ENCODE data around the gene PSTK. TPM values are rescaled to one million over a fixed set of nuclear protein-coding genes. Genes with fewer than 3 reads are reported as not detected.

Gene PSTK
- polyA plus RNA-seq, 4 donors: 1.4 to 6.1 (median 2.9) TPM

- no peaks in the 10 kb centered on the region for H3K36me3 ChIP-seq (ENCODE audit: control insufficient read depth in 3 of 3, insufficient read depth in 2 of 3, low read depth in 1 of 3, low read length in 3 of 3)
- peak overlapping the region in 1 of 3 donors; percentile 24 for H3K27ac ChIP-seq (ENCODE audit: low read depth in 1 of 3, low read length in 2 of 3)
- 68 to 82% (median 75%) methylated on average over 13 of the region's 13 CpGs for WGBS, 3 donors
- peak overlapping the region in 1 of 3 donors; percentile 93 for H3K4me3 ChIP-seq (ENCODE audit: low read depth in 1 of 3, low read length in 3 of 3)
- peaks cover 0 to 8% (median 3%) of the 10 kb centered on the region in 3 donors for H3K4me1 ChIP-seq (ENCODE audit: control insufficient read depth in 3 of 3, insufficient read depth in 2 of 3, low read depth in 1 of 3, low read length in 2 of 3)
- FAIRE-seq (no peak), DNase-seq (no peak)
- peaks cover 0 to 6% (median 0%) of the 10 kb centered on the region in 3 donors for H3K27me3 ChIP-seq (ENCODE audit: control insufficient read depth in 3 of 3, insufficient read depth in 3 of 3, low read length in 3 of 3)
- peaks cover 0 to 8% of the 10 kb centered on the region in 2 donors for H3K9me3 ChIP-seq (ENCODE audit: control insufficient read depth in 2 of 2, insufficient read depth in 1 of 2, low read depth in 1 of 2, low read length in 1 of 2)
Measured at GRCh38 chr10:122954731-122955050, 25.5 kb upstream of the PSTK start.

GRCh38 chr10:122955892-122956291, 24.3 kb upstream of the PSTK start:
- no peak for FAIRE-seq
- WGBS, 3 donors: 83 to 94% (median 87%) methylated on average over 1 of the region's 1 CpG
- H3K36me3 ChIP-seq (ENCODE audit: control insufficient read depth in 3 of 3, insufficient read depth in 2 of 3, low read depth in 1 of 3, low read length in 3 of 3): no peaks in the 10 kb centered on the region
- peaks cover 0 to 8% (median 3%) of the 10 kb centered on the region in 3 donors for H3K4me1 ChIP-seq (ENCODE audit: control insufficient read depth in 3 of 3, insufficient read depth in 2 of 3, low read depth in 1 of 3, low read length in 2 of 3)
- no peak overlapping the region for H3K4me3 ChIP-seq (ENCODE audit: low read depth in 1 of 3, low read length in 3 of 3)
- peaks cover 0 to 6% (median 0%) of the 10 kb centered on the region in 3 donors for H3K27me3 ChIP-seq (ENCODE audit: control insufficient read depth in 3 of 3, insufficient read depth in 3 of 3, low read length in 3 of 3)
- peaks cover 0 to 8% of the 10 kb centered on the region in 2 donors for H3K9me3 ChIP-seq (ENCODE audit: control insufficient read depth in 2 of 2, insufficient read depth in 1 of 2, low read depth in 1 of 2, low read length in 1 of 2)
- DNase-seq: peak; percentile 37 to 73
- no peak overlapping the region for H3K27ac ChIP-seq (ENCODE audit: low read depth in 1 of 3, low read length in 2 of 3)

GRCh38 chr10:122957474-122957873, 22.7 kb upstream of the PSTK start:
- DNase-seq: peak in 1 of 2 donors; percentile 7
- Histone ChIP-seq H3K4me3 (ENCODE audit: low read depth in 1 of 3, low read length in 3 of 3) (no peak overlapping the region), H3K9me3 (ENCODE audit: control insufficient read depth in 2 of 2, insufficient read depth in 1 of 2, low read depth in 1 of 2, low read length in 1 of 2) (peaks cover 0 to 8% of the 10 kb centered on the region in 2 donors), H3K4me1 (ENCODE audit: control insufficient read depth in 3 of 3, insufficient read depth in 2 of 3, low read depth in 1 of 3, low read length in 2 of 3) (peaks cover 0 to 8% (median 3%) of the 10 kb centered on the region in 3 donors), H3K36me3 (ENCODE audit: control insufficient read depth in 3 of 3, insufficient read depth in 2 of 3, low read depth in 1 of 3, low read length in 3 of 3) (no peaks in the 10 kb centered on the region), H3K27me3 (ENCODE audit: control insufficient read depth in 3 of 3, insufficient read depth in 3 of 3, low read length in 3 of 3) (peaks cover 0 to 6% (median under 1%) of the 10 kb centered on the region in 3 donors), H3K27ac (ENCODE audit: low read depth in 1 of 3, low read length in 2 of 3) (no peak overlapping the region)
- 76 to 83% (median 77%) methylated on average over 5 of the region's 5 CpGs for WGBS, 3 donors
- no peak for FAIRE-seq

- no peaks in the 10 kb centered on the region for H3K4me1 ChIP-seq (ENCODE audit: control insufficient read depth in 3 of 3, insufficient read depth in 2 of 3, low read depth in 1 of 3, low read length in 2 of 3)
- peaks cover 2 to 19% of the 10 kb centered on the region in 2 donors for H3K9me3 ChIP-seq (ENCODE audit: control insufficient read depth in 2 of 2, insufficient read depth in 1 of 2, low read depth in 1 of 2, low read length in 1 of 2)
- no peaks in the 10 kb centered on the region for H3K36me3 ChIP-seq (ENCODE audit: control insufficient read depth in 3 of 3, insufficient read depth in 2 of 3, low read depth in 1 of 3, low read length in 3 of 3)
- FAIRE-seq (no peak), DNase-seq (peak in 1 of 2 donors; percentile 55)
- WGBS, 3 donors: 39 to 48% (median 48%) methylated on average over 3 of the region's 3 CpGs
- H3K4me3 ChIP-seq (ENCODE audit: low read depth in 1 of 3, low read length in 3 of 3): no peak overlapping the region
- H3K27ac ChIP-seq (ENCODE audit: low read depth in 1 of 3, low read length in 2 of 3): no peak overlapping the region
- peaks cover 0 to 2% (median 0%) of the 10 kb centered on the region in 3 donors for H3K27me3 ChIP-seq (ENCODE audit: control insufficient read depth in 3 of 3, insufficient read depth in 3 of 3, low read length in 3 of 3)
Measured at GRCh38 chr10:122962405-122962804, 17.8 kb upstream of the PSTK start.

GRCh38 chr10:122966879-122967278, 13.3 kb upstream of the PSTK start:
- no peak for DNase-seq
- no peak overlapping the region for H3K4me3 ChIP-seq (ENCODE audit: low read depth in 1 of 3, low read length in 3 of 3)
- H3K27me3 ChIP-seq (ENCODE audit: control insufficient read depth in 3 of 3, insufficient read depth in 3 of 3, low read length in 3 of 3): peaks cover 0 to 2% (median 0%) of the 10 kb centered on the region in 3 donors
- H3K9me3 ChIP-seq (ENCODE audit: control insufficient read depth in 2 of 2, insufficient read depth in 1 of 2, low read depth in 1 of 2, low read length in 1 of 2): peaks cover 2 to 19% of the 10 kb centered on the region in 2 donors
- no peak for FAIRE-seq
- no peaks in the 10 kb centered on the region for H3K4me1 ChIP-seq (ENCODE audit: control insufficient read depth in 3 of 3, insufficient read depth in 2 of 3, low read depth in 1 of 3, low read length in 2 of 3)
- H3K27ac ChIP-seq (ENCODE audit: low read depth in 1 of 3, low read length in 2 of 3): no peak overlapping the region
- no peaks in the 10 kb centered on the region for H3K36me3 ChIP-seq (ENCODE audit: control insufficient read depth in 3 of 3, insufficient read depth in 2 of 3, low read depth in 1 of 3, low read length in 3 of 3)

- DNase-seq (no peak), FAIRE-seq (no peak)
- peaks cover 2 to 12% of the 10 kb centered on the region in 2 donors for H3K9me3 ChIP-seq (ENCODE audit: control insufficient read depth in 2 of 2, insufficient read depth in 1 of 2, low read depth in 1 of 2, low read length in 1 of 2)
- no peak overlapping the region for H3K4me3 ChIP-seq (ENCODE audit: low read depth in 1 of 3, low read length in 3 of 3)
- 72 to 83% (median 75%) methylated on average over 3 of the region's 3 CpGs for WGBS, 3 donors
- no peak overlapping the region for H3K27ac ChIP-seq (ENCODE audit: low read depth in 1 of 3, low read length in 2 of 3)
- H3K27me3 ChIP-seq (ENCODE audit: control insufficient read depth in 3 of 3, insufficient read depth in 3 of 3, low read length in 3 of 3): no peaks in the 10 kb centered on the region
- no peaks in the 10 kb centered on the region for H3K36me3 ChIP-seq (ENCODE audit: control insufficient read depth in 3 of 3, insufficient read depth in 2 of 3, low read depth in 1 of 3, low read length in 3 of 3)
- H3K4me1 ChIP-seq (ENCODE audit: control insufficient read depth in 3 of 3, insufficient read depth in 2 of 3, low read depth in 1 of 3, low read length in 2 of 3): no peaks in the 10 kb centered on the region
Measured at GRCh38 chr10:122968698-122969097, 11.5 kb upstream of the PSTK start.

GRCh38 chr10:122974023-122974422, 6.2 kb upstream of the PSTK start:
- 50 to 61% (median 56%) methylated on average over 5 of the region's 5 CpGs for WGBS, 3 donors
- FAIRE-seq (no peak), DNase-seq (no peak)
- Histone ChIP-seq H3K9me3 (ENCODE audit: control insufficient read depth in 2 of 2, insufficient read depth in 1 of 2, low read depth in 1 of 2, low read length in 1 of 2) (no peaks in the 10 kb centered on the region), H3K27me3 (ENCODE audit: control insufficient read depth in 3 of 3, insufficient read depth in 3 of 3, low read length in 3 of 3) (peaks cover 0 to 5% (median 0%) of the 10 kb centered on the region in 3 donors), H3K36me3 (ENCODE audit: control insufficient read depth in 3 of 3, insufficient read depth in 2 of 3, low read depth in 1 of 3, low read length in 3 of 3) (no peaks in the 10 kb centered on the region), H3K27ac (ENCODE audit: low read depth in 1 of 3, low read length in 2 of 3) (no peak overlapping the region), H3K4me1 (ENCODE audit: control insufficient read depth in 3 of 3, insufficient read depth in 2 of 3, low read depth in 1 of 3, low read length in 2 of 3) (no peaks in the 10 kb centered on the region), H3K4me3 (ENCODE audit: low read depth in 1 of 3, low read length in 3 of 3) (no peak overlapping the region)

GRCh38 chr10:122974543-122975064, 5.6 kb upstream of the PSTK start:
- H3K36me3 ChIP-seq (ENCODE audit: control insufficient read depth in 3 of 3, insufficient read depth in 2 of 3, low read depth in 1 of 3, low read length in 3 of 3): no peaks in the 10 kb centered on the region
- peaks cover 0 to 5% (median 0%) of the 10 kb centered on the region in 3 donors for H3K27me3 ChIP-seq (ENCODE audit: control insufficient read depth in 3 of 3, insufficient read depth in 3 of 3, low read length in 3 of 3)
- 77 to 84% (median 82%) methylated on average over 3 of the region's 3 CpGs for WGBS, 3 donors
- DNase-seq (no peak), FAIRE-seq (no peak)
- no peak overlapping the region for H3K27ac ChIP-seq (ENCODE audit: low read depth in 1 of 3, low read length in 2 of 3)
- H3K4me3 ChIP-seq (ENCODE audit: low read depth in 1 of 3, low read length in 3 of 3): no peak overlapping the region
- no peaks in the 10 kb centered on the region for H3K9me3 ChIP-seq (ENCODE audit: control insufficient read depth in 2 of 2, insufficient read depth in 1 of 2, low read depth in 1 of 2, low read length in 1 of 2)
- peaks cover 0 to under 1% (median 0%) of the 10 kb centered on the region in 3 donors for H3K4me1 ChIP-seq (ENCODE audit: control insufficient read depth in 3 of 3, insufficient read depth in 2 of 3, low read depth in 1 of 3, low read length in 2 of 3)

GRCh38 chr10:122981066-122981464, 864 bp downstream of the PSTK start:
- WGBS, 3 donors: 22 to 31% (median 30%) methylated on average over 4 of the region's 4 CpGs
- peaks cover 0 to 10% (median 0%) of the 10 kb centered on the region in 3 donors for H3K4me1 ChIP-seq (ENCODE audit: control insufficient read depth in 3 of 3, insufficient read depth in 2 of 3, low read depth in 1 of 3, low read length in 2 of 3)
- H3K27me3 ChIP-seq (ENCODE audit: control insufficient read depth in 3 of 3, insufficient read depth in 3 of 3, low read length in 3 of 3): no peaks in the 10 kb centered on the region
- H3K4me3 ChIP-seq (ENCODE audit: low read depth in 1 of 3, low read length in 3 of 3): peak overlapping the region in 1 of 3 donors; percentile 70
- H3K9me3 ChIP-seq (ENCODE audit: control insufficient read depth in 2 of 2, insufficient read depth in 1 of 2, low read depth in 1 of 2, low read length in 1 of 2): no peaks in the 10 kb centered on the region
- peak in 1 of 2 donors; percentile 21 for DNase-seq
- peak overlapping the region in 1 of 3 donors; percentile 47 for H3K27ac ChIP-seq (ENCODE audit: low read depth in 1 of 3, low read length in 2 of 3)
- peaks cover 0 to 5% (median 2%) of the 10 kb centered on the region in 3 donors for H3K36me3 ChIP-seq (ENCODE audit: control insufficient read depth in 3 of 3, insufficient read depth in 2 of 3, low read depth in 1 of 3, low read length in 3 of 3)
- FAIRE-seq: no peak

Measured in small intestine (tissue), 7 donors.